Cerebellar nuclear complex (tissue), 1 donor: Measurements from ENCODE around the gene ADGRD1.

ENCODE experiments used
- DNase-seq, 2 experiments: peaks; one replicate each; lab custom pipeline; 2025; lab: John Stamatoyannopoulos, UW

The ADGRD1 gene

DNA sequence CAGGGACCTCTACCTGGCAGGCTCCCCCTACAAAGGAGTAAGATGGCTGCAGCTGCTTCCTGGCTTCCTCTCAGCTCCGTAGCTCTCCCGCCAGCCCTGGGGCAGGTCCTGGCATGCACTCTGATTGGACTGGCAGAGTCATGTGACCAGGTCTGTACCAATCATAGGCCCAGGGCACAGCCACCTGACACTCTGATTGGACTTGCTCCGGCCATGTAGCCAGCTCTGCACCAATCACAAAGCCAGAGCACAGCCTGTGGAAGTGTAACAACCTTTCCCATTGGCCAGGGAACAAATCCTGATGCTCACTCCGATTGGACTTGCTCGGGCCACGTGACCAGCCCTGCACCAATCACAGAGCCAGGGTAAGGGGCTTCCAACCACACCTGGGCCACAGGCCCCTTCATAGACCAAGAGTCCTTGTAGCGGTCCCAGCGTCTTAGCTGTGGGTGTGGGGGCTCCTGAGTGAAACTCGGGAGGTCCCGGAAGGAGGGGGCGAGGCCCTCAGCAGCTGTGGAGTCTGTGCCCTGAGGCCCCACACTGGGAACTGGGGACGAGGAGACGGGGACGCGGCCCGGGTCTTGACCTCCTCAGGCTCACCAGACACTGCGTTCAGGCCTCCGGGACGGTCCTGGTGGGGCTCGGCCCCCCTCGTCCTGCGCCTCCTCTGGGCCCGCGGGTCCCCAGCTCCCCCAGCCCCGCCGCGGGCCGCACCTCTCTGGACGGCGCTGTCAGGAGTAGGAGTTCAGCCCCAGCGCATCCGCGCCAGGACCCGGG, 210.6 kb downstream of the ADGRD1 start:
- DNase-seq = no peak

GRCh38 chr12:131166717-131167116, 213.0 kb downstream of the ADGRD1 start:
- DNase-seq = no peak

- DNase-seq = no peak
These were observed 213.6 kb downstream of the ADGRD1 start for GRCh38 chr12:131167334-131167733.

DNA sequence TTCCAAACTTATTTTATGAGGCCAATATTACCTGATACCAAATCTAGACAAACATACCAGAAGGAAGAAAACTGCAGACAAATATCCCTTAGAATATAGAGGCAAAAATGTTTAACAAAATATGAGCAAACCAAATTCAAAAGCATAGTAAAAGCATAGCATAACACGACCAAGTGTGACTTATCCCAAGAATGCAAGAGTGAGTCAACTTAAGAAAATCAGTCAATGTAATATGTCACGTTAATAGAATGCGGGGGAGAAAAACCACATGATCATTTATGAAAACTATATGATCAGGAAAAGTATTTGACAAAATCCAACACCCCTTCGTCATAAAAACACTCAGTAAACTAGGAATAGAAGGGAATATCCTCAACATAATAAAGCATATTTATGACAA, 217.3 kb downstream of the ADGRD1 start:
- no peak for DNase-seq

DNA sequence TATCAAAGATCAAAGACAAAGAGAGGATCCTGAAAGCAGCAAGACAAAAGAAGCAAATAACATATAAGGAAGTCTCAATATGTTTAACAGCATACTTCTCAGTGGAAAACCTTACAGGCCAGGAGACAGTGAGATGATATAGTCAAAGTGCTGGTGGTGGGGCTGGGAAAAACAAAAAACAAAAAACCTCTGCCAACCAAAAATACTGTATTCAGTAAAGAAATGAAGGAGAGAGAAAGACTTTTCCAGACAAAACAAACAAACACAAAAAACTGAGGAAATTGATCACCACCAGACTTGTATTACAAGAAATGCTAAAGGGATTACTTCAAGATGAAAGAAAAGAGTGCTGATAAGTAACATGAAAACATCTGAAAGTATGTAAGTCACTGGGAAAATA, 221.2 kb downstream of the ADGRD1 start:
- DNase-seq = no peak

- no peak for DNase-seq
These were observed 222.6 kb downstream of the ADGRD1 start for GRCh38 chr12:131176266-131176665.

- no peak for DNase-seq
These were observed 223.2 kb downstream of the ADGRD1 start for GRCh38 chr12:131176926-131177325.

DNA sequence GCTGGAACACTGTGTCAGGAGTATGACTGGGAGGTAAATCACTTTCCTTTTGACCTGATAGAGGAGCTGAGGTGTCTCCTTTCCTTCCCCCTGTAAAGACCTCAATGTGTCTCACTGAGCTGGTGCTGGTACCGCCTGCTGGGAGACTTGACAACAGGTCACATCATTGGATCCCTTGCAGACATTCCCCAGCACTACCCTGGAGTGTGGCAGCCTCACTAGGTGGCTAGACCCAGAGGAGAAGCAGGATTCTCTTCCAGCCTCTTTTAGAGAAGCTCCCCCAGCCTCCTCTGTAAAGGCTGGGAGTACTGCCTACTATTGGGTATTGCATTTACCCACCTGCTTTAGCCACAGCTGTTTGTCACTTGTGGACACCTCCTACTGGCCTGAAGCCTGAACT, 223.9 kb downstream of the ADGRD1 start:
- no peak for DNase-seq

GRCh38 chr12:131187602-131188001, 233.9 kb downstream of the ADGRD1 start:
- DNase-seq = no peak

DNA sequence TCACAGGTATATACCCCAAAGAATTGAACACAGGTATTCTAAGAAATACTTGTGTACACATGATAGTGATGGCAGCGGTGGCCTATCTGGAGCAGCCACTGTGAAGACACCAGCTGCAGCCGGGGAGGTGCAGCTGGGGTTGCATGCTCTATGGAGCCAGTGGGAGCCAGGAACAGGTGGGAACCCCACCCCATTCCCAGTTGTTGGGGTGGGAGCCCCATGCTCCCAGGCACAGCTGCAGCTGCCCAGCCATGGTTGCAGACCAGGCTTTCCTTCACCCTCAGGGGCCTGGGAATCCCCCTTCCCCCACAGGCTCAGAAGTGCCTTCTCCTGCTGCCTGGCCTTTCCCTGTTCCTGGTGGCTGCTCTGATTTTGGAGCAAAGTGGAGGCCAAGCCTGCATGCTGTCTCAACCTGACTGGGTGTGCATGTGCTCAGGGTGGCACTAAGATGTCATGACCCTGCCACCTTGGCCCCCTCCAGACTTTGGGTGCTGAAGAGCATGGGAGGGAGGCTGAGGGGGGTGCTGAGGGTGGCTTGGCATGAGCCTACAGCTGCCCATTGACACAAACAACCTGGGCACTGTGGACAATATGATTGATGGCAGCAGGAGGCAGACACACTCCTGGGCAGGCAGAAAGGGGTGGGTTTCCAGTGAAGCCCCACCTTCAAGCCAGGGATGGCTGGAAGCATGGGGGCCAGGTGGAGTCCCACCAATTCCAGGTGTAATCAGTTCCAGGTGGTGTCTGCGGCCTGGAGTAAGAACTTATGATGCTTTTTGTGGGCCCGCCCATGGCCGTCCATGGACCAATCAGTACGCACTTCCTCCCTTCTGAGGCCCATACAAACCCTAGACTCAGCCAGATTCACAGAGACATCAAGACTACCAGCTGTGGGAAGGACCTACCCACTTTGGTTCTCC, 234.7 kb downstream of the ADGRD1 start:
- no peak for DNase-seq

- no peak for DNase-seq
These were observed 236.1 kb downstream of the ADGRD1 start for GRCh38 chr12:131189781-131190180.

GRCh38 chr12:131190965-131191364, 237.3 kb downstream of the ADGRD1 start:
- DNase-seq = no peak
